Vagina (tissue), 2 donors: ENCODE results near the gene ACY1.

ENCODE experiments used
- POLR2A ChIP-seq, 2 donors: fragments of 450-650 bp; IDR thresholded peaks; one replicate each; pipeline ENCODE4 v1.6.1; 2017; ENCODE audit warnings: antibody characterized with exemption in 2 of 2, mild to moderate bottlenecking in 2 of 2, moderate library complexity in 2 of 2
- TF ChIP-seq, protein P1 (sequence below), 3 experiments: fragments of 450-650 bp in 2 of 3; fragments of 200-600 bp in 1 of 3; sonication (generic) in 1 of 3; IDR thresholded peaks; one replicate each; pipeline ENCODE4 v1.5.1; 2017 to 2019; ENCODE audit warnings: antibody characterized with exemption in 3 of 3, mild to moderate bottlenecking in 2 of 3, moderate library complexity in 2 of 3

DNA sequence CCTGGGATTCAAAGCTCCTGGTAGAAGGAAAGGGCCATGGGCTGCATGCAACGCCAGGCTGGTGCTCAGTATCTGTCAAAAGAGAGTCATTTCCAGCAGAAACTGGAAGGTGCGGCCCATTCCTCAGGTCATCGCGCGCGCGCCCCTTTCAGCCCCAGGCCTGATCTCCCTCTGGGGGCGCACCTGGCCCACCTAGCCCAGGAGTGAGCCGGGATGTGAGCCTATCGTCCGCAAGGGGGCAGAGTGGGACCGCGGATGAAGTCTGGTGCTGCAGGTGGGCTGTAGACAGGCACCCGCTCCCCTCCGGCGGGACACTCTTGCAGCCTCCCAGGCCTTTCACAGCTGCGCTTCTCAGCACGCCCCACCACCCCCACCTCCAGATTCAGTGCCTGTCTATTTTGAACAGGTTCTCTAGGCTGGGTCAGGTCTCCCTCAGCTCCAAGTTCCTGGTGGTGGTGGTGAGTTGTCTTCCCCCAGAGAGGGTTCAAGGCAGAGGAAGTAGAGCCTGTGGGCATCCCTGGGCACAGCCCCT, 18.2 kb downstream of the ACY1 start:
- TF ChIP-seq POLR2A (IDR thresholded peaks at IDR 0.05), result no peak
- TF ChIP-seq, protein P1, sequence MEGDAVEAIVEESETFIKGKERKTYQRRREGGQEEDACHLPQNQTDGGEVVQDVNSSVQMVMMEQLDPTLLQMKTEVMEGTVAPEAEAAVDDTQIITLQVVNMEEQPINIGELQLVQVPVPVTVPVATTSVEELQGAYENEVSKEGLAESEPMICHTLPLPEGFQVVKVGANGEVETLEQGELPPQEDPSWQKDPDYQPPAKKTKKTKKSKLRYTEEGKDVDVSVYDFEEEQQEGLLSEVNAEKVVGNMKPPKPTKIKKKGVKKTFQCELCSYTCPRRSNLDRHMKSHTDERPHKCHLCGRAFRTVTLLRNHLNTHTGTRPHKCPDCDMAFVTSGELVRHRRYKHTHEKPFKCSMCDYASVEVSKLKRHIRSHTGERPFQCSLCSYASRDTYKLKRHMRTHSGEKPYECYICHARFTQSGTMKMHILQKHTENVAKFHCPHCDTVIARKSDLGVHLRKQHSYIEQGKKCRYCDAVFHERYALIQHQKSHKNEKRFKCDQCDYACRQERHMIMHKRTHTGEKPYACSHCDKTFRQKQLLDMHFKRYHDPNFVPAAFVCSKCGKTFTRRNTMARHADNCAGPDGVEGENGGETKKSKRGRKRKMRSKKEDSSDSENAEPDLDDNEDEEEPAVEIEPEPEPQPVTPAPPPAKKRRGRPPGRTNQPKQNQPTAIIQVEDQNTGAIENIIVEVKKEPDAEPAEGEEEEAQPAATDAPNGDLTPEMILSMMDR (IDR thresholded peaks at IDR 0.05), result peak; percentile 96 to 99 (median 97)
